ENCODE results near the gene CREB5. TPM values are rescaled to one million over a fixed set of nuclear protein-coding genes. Genes with fewer than 3 reads are reported as not detected.

CREB5 gene
- total and polyA plus RNA-seq, 2 of the 8 experiments (the other 6 are each of a cell fraction or from before 2014, with no cell fraction given): 2.4 to 2.7 TPM

DNA sequence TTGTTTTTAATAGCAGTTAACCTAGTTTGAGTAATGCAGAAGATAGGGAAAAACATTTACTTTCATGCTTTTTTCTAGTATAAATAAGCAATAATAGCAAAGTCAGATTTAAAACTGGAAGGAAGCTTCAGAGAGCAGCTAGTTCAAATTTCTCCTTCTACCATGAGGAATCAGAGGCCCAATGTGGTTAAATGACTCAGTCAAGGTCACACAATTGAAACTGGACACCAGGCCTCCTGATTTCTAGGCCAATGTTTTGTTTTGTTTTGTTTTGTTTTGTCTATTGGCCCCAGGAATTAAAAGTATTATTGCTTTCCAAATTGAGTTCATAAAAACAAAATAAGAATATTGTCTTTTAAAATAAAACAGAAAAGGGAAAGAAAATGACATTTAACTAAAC is 423.5 kb downstream of the CREB5 start:
- H3K4ac ChIP-seq (replicated peaks; ENCODE audit: insufficient read length, low read depth, low read length): no peak overlapping the region
- no peak overlapping the region for H3K4me3 ChIP-seq (ENCODE audit: extremely low read depth in 1 of 4, insufficient read depth in 2 of 4, low read depth in 3 of 4, low read length in 4 of 4)
- H3K79me2 ChIP-seq (ENCODE audit: control insufficient read depth in 1 of 2, insufficient read depth in 2 of 2, low read length in 2 of 2): no peaks in the 10 kb centered on the region
- H3K9ac ChIP-seq (replicated peaks in 1 of 4; ENCODE audit: extremely low read depth in 1 of 4, low read depth in 3 of 4, low read length in 3 of 4): no peak overlapping the region
- H3K27me3 ChIP-seq (replicated peaks in 1 of 4; ENCODE audit: control insufficient read depth in 3 of 4, extremely low read depth in 1 of 4, insufficient read depth in 3 of 4, low read length in 3 of 4): no peaks in the 10 kb centered on the region
- no peaks in the 10 kb centered on the region for H3K4me1 ChIP-seq (replicated peaks in 1 of 4; ENCODE audit: control insufficient read depth in 3 of 4, insufficient read depth in 4 of 4, low read length in 3 of 4)
- no peaks in the 10 kb centered on the region for H3K23me2 ChIP-seq (ENCODE audit: low read depth, low read length)
- H4K91ac ChIP-seq (replicated peaks; ENCODE audit: insufficient read length, low read length): no peak overlapping the region
- no peak overlapping the region for H4K8ac ChIP-seq (ENCODE audit: extremely low read depth, insufficient read depth, low read length)
- ChIA-PET CTCF (ENCODE audit: partially characterized antibody) (interaction anchor here (1.1 kb wide), 1 partner anchor 18 kb away, joined by 3 read pairs; no protein-coding TSS in a partner anchor), POLR2A (ENCODE audit: partially characterized antibody) (no interaction called here)
- H2BK15ac ChIP-seq (ENCODE audit: low read length): no peak overlapping the region
- no peaks in the 10 kb centered on the region for H3K36me3 ChIP-seq (ENCODE audit: control insufficient read depth in 2 of 4, insufficient read depth in 4 of 4, low read length in 3 of 4)
- no peak overlapping the region for H3K27ac ChIP-seq (ENCODE audit: low read depth, low read length)
- H3K9me3 ChIP-seq (ENCODE audit: insufficient read depth in 2 of 2, low read depth in 1 of 2, low read length in 1 of 2): peaks cover 0 to 9% of the 10 kb centered on the region in 2 experiments; a peak in 2 of 4 replicates
- FAIRE-seq (no peak), DNase-seq (ENCODE audit: low read depth in 1 of 2, low spot score in 2 of 2) (no peak)
- H3K79me1 ChIP-seq (ENCODE audit: low read depth, low read length): no peaks in the 10 kb centered on the region
- H3K4me2 ChIP-seq (ENCODE audit: insufficient read depth in 1 of 2, low read depth in 2 of 2, low read length in 2 of 2): no peak overlapping the region
- no peak overlapping the region for H2AK5ac ChIP-seq (ENCODE audit: low read depth, low read length)
- no peak overlapping the region for H2BK120ac ChIP-seq (replicated peaks; ENCODE audit: low read depth, low read length)
- H2BK5ac ChIP-seq (ENCODE audit: low read depth, low read length): no peak overlapping the region
- H2AFZ ChIP-seq (ENCODE audit: low read length): no peak overlapping the region
- H3K23ac ChIP-seq (ENCODE audit: insufficient read length): no peak overlapping the region
- H3K18ac ChIP-seq (ENCODE audit: extremely low read depth, low read length): no peak overlapping the region
- no peak overlapping the region for H3K14ac ChIP-seq (ENCODE audit: insufficient read length)
- no peak overlapping the region for H2BK12ac ChIP-seq (ENCODE audit: low read depth, low read length)
- no peaks in the 10 kb centered on the region for H4K20me1 ChIP-seq (replicated peaks in 1 of 2; ENCODE audit: control insufficient read depth in 1 of 2, insufficient read depth in 2 of 2, low read length in 2 of 2)
- no peak overlapping the region for H2BK20ac ChIP-seq (ENCODE audit: low read length)
- no peak overlapping the region for H4K5ac ChIP-seq (ENCODE audit: insufficient read length, low read depth, low read length)
- TF ChIP-seq RNF2 (IDR thresholded peaks at IDR 0.05; ENCODE audit: borderline replicate concordance, low read depth, low read length, missing control alignments, poor library complexity, severe bottlenecking): no peak
- TF ChIP-seq BACH1 (IDR thresholded peaks at IDR 0.05; ENCODE audit: low read length): no peak
- no peak for TF ChIP-seq CTCF (IDR thresholded peaks at IDR 0.05; ENCODE audit: control extremely low read depth in 1 of 3, insufficient read depth in 1 of 3, low read depth in 1 of 3, low read length in 3 of 3)
- TF ChIP-seq RFX5 (IDR thresholded peaks at IDR 0.05; ENCODE audit: borderline replicate concordance, low read depth, low read length): no peak
- TF ChIP-seq GTF2F1 (IDR thresholded peaks at IDR 0.05; ENCODE audit: borderline replicate concordance, low read depth, low read length): no peak
- TF ChIP-seq SAP30 (IDR thresholded peaks at IDR 0.05; ENCODE audit: insufficient read depth, insufficient replicate concordance, low read length): no peak
- TF ChIP-seq NANOG (IDR thresholded peaks at IDR 0.05; ENCODE audit: insufficient read depth, low read depth, low read length, poor library complexity, severe bottlenecking): no peak
- TF ChIP-seq, protein P1, sequence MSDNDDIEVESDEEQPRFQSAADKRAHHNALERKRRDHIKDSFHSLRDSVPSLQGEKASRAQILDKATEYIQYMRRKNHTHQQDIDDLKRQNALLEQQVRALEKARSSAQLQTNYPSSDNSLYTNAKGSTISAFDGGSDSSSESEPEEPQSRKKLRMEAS (IDR thresholded peaks at IDR 0.05): no peak
- no peak for TF ChIP-seq POLR2A (IDR thresholded peaks at IDR 0.05; ENCODE audit: control extremely low read depth in 1 of 2, low read depth in 2 of 2, low read length in 2 of 2)
- TF ChIP-seq SIX5 (IDR thresholded peaks at IDR 0.05; ENCODE audit: low read depth, low read length): no peak
- no peak for TF ChIP-seq CHD2 (IDR thresholded peaks at IDR 0.05; ENCODE audit: low read length)
- TF ChIP-seq RBBP5 (IDR thresholded peaks at IDR 0.05; ENCODE audit: borderline replicate concordance, low read depth, low read length): no peak
- no peak overlapping the region for H3K56ac ChIP-seq (replicated peaks; ENCODE audit: insufficient read length, low read depth, low read length)
